HG02884 (cell line): ENCODE measurements around the gene MYH7.

ENCODE experiments used
- ATAC-seq: cut with Tn5 transposase; IDR thresholded peaks from one replicate; pipeline ENCODE4 v1.9.1; 2021; ENCODE audit warnings: mild to moderate bottlenecking, moderate library complexity; ENCODE audit not compliant: unreplicated experiment

The MYH7 gene

GRCh38 chr14:23449314-23449713 is 13.9 kb upstream of the MYH7 start:
- no peak for ATAC-seq

- no peak for ATAC-seq
Observed at GRCh38 chr14:23447361-23448350, 12.2 kb upstream of the MYH7 start.

- ATAC-seq, result no peak
Observed at GRCh38 chr14:23446291-23446851, 10.9 kb upstream of the MYH7 start.

GRCh38 chr14:23445773-23446172 is 10.3 kb upstream of the MYH7 start:
- no peak for ATAC-seq

GRCh38 chr14:23444314-23444713 is 8.9 kb upstream of the MYH7 start:
- ATAC-seq, result no peak

- no peak for ATAC-seq
Observed at GRCh38 chr14:23443881-23444280, 8.4 kb upstream of the MYH7 start.

- no peak for ATAC-seq
Observed at GRCh38 chr14:23443411-23443812, 8.0 kb upstream of the MYH7 start.

- no peak for ATAC-seq
Observed at GRCh38 chr14:23442721-23443356, 7.4 kb upstream of the MYH7 start.

GRCh38 chr14:23441076-23441475 is 5.6 kb upstream of the MYH7 start:
- no peak for ATAC-seq

- ATAC-seq, result no peak
Observed at GRCh38 chr14:23439107-23439835, 3.8 kb upstream of the MYH7 start.

- no peak for ATAC-seq
Observed at GRCh38 chr14:23438101-23438971, 2.9 kb upstream of the MYH7 start.

GRCh38 chr14:23437133-23438100 is 2.0 kb upstream of the MYH7 start:
- ATAC-seq, result no peak

- ATAC-seq, result no peak
Observed at GRCh38 chr14:23436327-23437132, 1.1 kb upstream of the MYH7 start.

GRCh38 chr14:23434488-23435222 is 805 bp downstream of the MYH7 start:
- ATAC-seq, result no peak

- ATAC-seq, result no peak
Observed at GRCh38 chr14:23433457-23433856, 2.0 kb downstream of the MYH7 start.

GRCh38 chr14:23432946-23433345 is 2.5 kb downstream of the MYH7 start:
- no peak for ATAC-seq

- no peak for ATAC-seq
Observed at GRCh38 chr14:23432102-23432925, 3.1 kb downstream of the MYH7 start.
